GM19193 (cell line): ENCODE measurements around the gene PLAC8.

Experiments
- POLR2A ChIP-seq: IDR thresholded peaks from 4 replicates; pipeline ENCODE4 v1.6.1; 2011; ENCODE audit not compliant: insufficient read depth, insufficient read length; ENCODE audit errors: extremely low read depth

Gene PLAC8

DNA sequence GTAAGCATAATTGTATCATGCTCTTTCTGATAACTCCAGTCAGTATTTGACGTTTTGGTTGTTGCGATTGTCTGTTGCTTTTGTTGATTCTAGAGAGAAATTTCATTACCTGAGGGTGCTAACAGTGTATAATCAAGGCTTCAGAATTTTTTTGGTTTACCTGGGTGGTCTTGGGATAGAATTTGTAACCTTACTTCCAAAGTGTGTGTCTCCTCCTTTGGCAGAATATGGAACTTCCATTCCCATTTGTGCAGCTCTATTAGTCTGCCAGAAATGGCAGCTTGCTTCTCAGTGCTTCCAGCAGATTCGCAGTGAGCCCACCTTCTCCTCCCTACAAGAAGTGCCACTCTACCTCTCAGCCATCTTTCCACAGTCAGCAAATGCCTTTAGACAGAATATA lies 74.3 kb downstream of the PLAC8 start:
- TF ChIP-seq POLR2A = no peak
